Adrenal gland (tissue), 5 donors: Measurements from ENCODE around the gene EPN3.

Experiments
- POLR2A ChIP-seq, 2 donors: fragments of 450-650 bp; IDR thresholded peaks; one replicate each; pipeline ENCODE4 v1.6.1; 2017; ENCODE audit warnings: antibody characterized with exemption in 2 of 2, mild to moderate bottlenecking in 2 of 2, moderate library complexity in 1 of 2
- TF ChIP-seq, protein P1 (sequence below), 6 experiments: fragments of 450-650 bp in 4 of 6; fragments of 200-600 bp in 2 of 6; sonication (generic) in 1 of 6; IDR thresholded peaks; 1 replicate in 5 of 6; 2 replicates in 1 of 6; pipeline versions ENCODE4 v1.5.1 to v1.8.0; 2016 to 2021; ENCODE audit warnings: antibody characterized with exemption in 6 of 6, mild to moderate bottlenecking in 2 of 6, moderate library complexity in 1 of 6
- donor health status: DM: no; HTN: no; CAD: no.

DNA sequence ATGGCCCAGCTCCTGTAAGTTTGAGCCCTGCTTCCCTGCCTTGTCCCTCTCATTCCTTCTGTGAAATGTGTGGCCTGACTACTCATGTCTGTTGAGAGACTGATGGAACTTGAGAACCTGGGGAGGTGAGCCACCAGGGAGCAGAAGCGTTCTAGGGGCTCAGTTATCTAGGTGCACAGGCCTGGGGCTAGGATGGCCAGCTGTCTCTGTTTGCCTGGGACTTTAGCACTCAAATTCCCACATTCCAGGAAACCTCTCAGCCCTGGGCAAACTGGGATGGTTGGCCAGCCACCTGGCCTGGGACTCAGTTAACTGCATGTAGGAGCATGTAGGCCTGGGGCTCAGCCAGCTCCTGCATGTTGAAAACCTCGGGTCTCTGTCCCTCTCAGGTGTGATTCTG is 9.3 kb upstream of the EPN3 start:
- TF ChIP-seq, protein P1, sequence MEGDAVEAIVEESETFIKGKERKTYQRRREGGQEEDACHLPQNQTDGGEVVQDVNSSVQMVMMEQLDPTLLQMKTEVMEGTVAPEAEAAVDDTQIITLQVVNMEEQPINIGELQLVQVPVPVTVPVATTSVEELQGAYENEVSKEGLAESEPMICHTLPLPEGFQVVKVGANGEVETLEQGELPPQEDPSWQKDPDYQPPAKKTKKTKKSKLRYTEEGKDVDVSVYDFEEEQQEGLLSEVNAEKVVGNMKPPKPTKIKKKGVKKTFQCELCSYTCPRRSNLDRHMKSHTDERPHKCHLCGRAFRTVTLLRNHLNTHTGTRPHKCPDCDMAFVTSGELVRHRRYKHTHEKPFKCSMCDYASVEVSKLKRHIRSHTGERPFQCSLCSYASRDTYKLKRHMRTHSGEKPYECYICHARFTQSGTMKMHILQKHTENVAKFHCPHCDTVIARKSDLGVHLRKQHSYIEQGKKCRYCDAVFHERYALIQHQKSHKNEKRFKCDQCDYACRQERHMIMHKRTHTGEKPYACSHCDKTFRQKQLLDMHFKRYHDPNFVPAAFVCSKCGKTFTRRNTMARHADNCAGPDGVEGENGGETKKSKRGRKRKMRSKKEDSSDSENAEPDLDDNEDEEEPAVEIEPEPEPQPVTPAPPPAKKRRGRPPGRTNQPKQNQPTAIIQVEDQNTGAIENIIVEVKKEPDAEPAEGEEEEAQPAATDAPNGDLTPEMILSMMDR (IDR thresholded peaks at IDR 0.05) = no peak
- TF ChIP-seq POLR2A (IDR thresholded peaks at IDR 0.05) = no peak
